Vagina (tissue), 2 donors: ENCODE measurements around the gene SYNPR.

Experiments
- CTCF ChIP-seq, 3 experiments: fragments of 450-650 bp in 2 of 3; fragments of 200-600 bp in 1 of 3; sonication (generic) in 1 of 3; IDR thresholded peaks; one replicate each; pipeline ENCODE4 v1.5.1; 2017 to 2019; ENCODE audit warnings: antibody characterized with exemption in 3 of 3, mild to moderate bottlenecking in 2 of 3, moderate library complexity in 2 of 3
- POLR2A ChIP-seq, 2 donors: fragments of 450-650 bp; IDR thresholded peaks; one replicate each; pipeline ENCODE4 v1.6.1; 2017; ENCODE audit warnings: antibody characterized with exemption in 2 of 2, mild to moderate bottlenecking in 2 of 2, moderate library complexity in 2 of 2
- POLR2AphosphoS5 ChIP-seq, 2 donors: sonication (generic); formaldehyde crosslinking; IDR thresholded peaks; one replicate each; pipeline ENCODE4 v1.9.0; 2017; ENCODE audit warnings: antibody characterized with exemption in 2 of 2, mild to moderate bottlenecking in 2 of 2, low read depth in 1 of 2; ENCODE audit not compliant: insufficient read depth in 1 of 2

- no peak for TF ChIP-seq CTCF (IDR thresholded peaks at IDR 0.05)
- no peak for TF ChIP-seq POLR2AphosphoS5 (IDR thresholded peaks at IDR 0.05; ENCODE audit: insufficient read depth in 1 of 2, low read depth in 1 of 2)
- no peak for TF ChIP-seq POLR2A (IDR thresholded peaks at IDR 0.05)
Observed at GRCh38 chr3:63370094-63370493, 92.0 kb downstream of the SYNPR start.
